Coronary artery (tissue), 2 donors: ENCODE results near the gene FCRL5.
"Not testable (repeated sequence)": the region's sequence is repeated elsewhere in the genome, so short reads cannot be mapped to it uniquely, and the experiment has no call there.

Source experiments
- DNase-seq: peaks from one replicate; pipeline ENCODE4 v3.0.0-alpha.2; 2017; ENCODE audit warnings: low spot score
- H3K27ac ChIP-seq, 2 donors: fragments of 200-600 bp; sonication (generic); one replicate each; pipeline ENCODE4 v1.5.1; 2016 to 2019
- H3K4me3 ChIP-seq: fragments of 200-600 bp; sonication (generic); 2 replicates; pipeline ENCODE4 v1.5.1; 2016; ENCODE audit warnings: mild to moderate bottlenecking, moderate library complexity
- CTCF ChIP-seq: fragments of 200-600 bp; sonication (generic); IDR thresholded peaks from one replicate; pipeline ENCODE4 v1.5.1; 2019; ENCODE audit warnings: antibody characterized with exemption

The FCRL5 gene

GRCh38 chr1:157487504-157487903, 64.8 kb downstream of the FCRL5 start:
- no peak for TF ChIP-seq CTCF
- DNase-seq, result no peak

GRCh38 chr1:157487096-157487495, 65.2 kb downstream of the FCRL5 start:
- DNase-seq, result no peak
- TF ChIP-seq CTCF, result no peak
- Histone ChIP-seq H3K27ac (no peak overlapping the region), H3K4me3 (no peak overlapping the region)

More at GRCh38 chr1:157487504-157487903, 64.8 kb downstream of the FCRL5 start:
- H3K4me3 ChIP-seq, result no peak overlapping the region
- no peak overlapping the region for H3K27ac ChIP-seq

GRCh38 chr1:157486400-157486799, 65.9 kb downstream of the FCRL5 start:
- H3K27ac ChIP-seq, H3K4me3 ChIP-seq, DNase-seq: not testable (repeated sequence)

GRCh38 chr1:157485793-157486192, 66.5 kb downstream of the FCRL5 start:
- no peak for DNase-seq
- H3K27ac ChIP-seq, result no peak overlapping the region
- no peak for TF ChIP-seq CTCF
- no peak overlapping the region for H3K4me3 ChIP-seq

GRCh38 chr1:157484573-157484972, 67.7 kb downstream of the FCRL5 start:
- no peak for DNase-seq
- no peak for TF ChIP-seq CTCF
- Histone ChIP-seq H3K27ac (no peak overlapping the region), H3K4me3 (no peak overlapping the region)

- Histone ChIP-seq H3K27ac (no peak overlapping the region), H3K4me3 (no peak overlapping the region)
- TF ChIP-seq CTCF, result no peak
- DNase-seq, result no peak
Observed at GRCh38 chr1:157483635-157484034, 68.7 kb downstream of the FCRL5 start.

- Histone ChIP-seq H3K27ac (no peak overlapping the region), H3K4me3 (no peak overlapping the region)
- DNase-seq, result no peak
- no peak for TF ChIP-seq CTCF
Observed at GRCh38 chr1:157482717-157483116, 69.6 kb downstream of the FCRL5 start.

GRCh38 chr1:157482174-157482573, 70.1 kb downstream of the FCRL5 start:
- TF ChIP-seq CTCF, result no peak
- no peak for DNase-seq
- H3K4me3 ChIP-seq, result no peak overlapping the region
- no peak overlapping the region for H3K27ac ChIP-seq
